ENCODE data around the gene ADAMTS14.
"Not testable (repeated sequence)": the region's sequence is repeated elsewhere in the genome, so short reads cannot be mapped to it uniquely, and the experiment has no call there.

Gene ADAMTS14

DNA sequence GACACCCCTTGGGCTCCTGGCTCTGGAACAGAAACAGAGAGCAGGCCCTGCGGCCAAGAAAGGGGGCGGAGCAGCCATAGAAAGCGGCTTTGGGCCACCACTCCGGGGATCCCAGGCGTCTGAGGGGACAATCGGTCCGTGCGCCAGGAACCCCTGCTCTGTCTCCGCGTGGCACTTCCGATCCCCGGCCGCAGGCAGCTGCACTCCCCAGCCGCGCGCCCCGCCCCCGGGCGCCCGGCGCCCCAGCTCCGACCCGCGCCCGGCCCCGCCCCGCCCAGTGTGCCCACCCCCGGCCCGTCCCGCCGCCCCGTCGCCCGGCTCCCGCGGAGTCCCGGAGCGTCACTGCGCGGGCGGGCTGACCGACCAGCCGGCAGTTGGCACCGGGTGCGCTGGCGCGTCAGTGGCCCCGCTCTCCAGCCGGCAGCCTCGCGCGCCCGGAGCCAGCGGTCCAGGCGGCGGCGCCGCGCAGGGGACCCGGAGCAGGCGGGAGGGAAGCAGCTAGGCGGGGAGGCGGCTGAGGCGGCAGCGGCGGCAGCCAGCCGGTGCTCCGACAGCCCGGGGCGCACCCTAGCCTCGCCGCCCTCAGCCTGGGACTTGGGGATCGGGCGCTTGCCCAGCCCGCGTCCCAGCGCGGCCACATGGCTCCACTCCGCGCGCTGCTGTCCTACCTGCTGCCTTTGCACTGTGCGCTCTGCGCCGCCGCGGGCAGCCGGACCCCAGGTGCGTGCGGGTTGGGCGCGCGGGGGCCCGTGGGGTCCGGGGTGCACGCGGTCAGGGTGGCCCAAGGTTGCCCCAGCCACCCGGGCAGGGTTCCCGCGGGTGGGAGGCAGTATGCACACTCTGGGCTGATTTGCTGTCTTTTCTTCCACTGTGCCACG is at the start of gene ADAMTS14:
Gene ADAMTS14 (plus strand): TSS at position 342 of the 878 bp plus-strand sequence. CDS start 297 bp downstream, at position 639.
- peak; percentile 84 for DNase-seq (ENCODE audit: low spot score)

DNA sequence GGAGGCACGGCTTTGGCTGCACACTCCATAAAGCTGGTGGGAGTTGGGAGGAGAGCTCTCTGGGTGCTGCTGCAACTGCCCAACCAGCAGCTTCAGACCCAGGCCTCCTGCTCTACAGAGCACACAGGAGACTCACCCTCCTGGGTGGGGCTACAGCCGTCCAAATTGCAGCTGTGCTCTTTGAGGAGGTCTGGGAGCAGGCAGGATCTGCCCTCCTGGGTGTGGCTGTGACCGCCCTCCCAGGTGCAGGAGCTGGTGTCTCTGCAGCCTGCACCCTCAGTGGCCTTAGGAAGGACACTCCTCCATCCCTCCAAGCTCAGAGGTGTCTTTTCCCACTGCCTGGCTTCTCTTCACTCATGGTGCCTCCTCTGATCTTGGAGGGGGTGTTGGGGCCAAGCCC is 49.8 kb upstream of the ADAMTS14 start:
- no peak for DNase-seq (ENCODE audit: low spot score)

GRCh38 chr10:70622981-70623844 is 49.1 kb upstream of the ADAMTS14 start:
- DNase-seq (ENCODE audit: low spot score): no peak

DNA sequence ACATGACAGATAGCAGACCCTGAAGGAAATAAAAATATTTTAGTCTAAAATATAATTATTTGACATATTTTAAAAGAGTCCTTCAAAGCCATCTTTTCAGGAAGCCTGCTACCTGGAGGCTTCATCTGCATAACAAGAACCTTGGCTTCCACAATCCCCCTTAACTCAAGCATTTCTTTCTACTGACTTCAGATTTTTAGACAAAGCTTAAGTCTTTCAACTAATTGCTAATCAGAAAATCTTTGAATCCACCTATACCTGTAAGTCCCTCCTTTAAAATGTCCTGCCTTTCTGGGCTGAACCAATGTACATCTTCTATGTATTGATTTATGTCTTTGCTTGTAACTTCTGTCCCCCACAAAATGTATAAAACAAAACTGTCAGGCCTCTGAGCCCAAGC is 46.2 kb upstream of the ADAMTS14 start:
- DNase-seq (ENCODE audit: low spot score): no peak

GRCh38 chr10:70629338-70629737 is 43.0 kb upstream of the ADAMTS14 start:
- no peak for DNase-seq (ENCODE audit: low spot score)

DNA sequence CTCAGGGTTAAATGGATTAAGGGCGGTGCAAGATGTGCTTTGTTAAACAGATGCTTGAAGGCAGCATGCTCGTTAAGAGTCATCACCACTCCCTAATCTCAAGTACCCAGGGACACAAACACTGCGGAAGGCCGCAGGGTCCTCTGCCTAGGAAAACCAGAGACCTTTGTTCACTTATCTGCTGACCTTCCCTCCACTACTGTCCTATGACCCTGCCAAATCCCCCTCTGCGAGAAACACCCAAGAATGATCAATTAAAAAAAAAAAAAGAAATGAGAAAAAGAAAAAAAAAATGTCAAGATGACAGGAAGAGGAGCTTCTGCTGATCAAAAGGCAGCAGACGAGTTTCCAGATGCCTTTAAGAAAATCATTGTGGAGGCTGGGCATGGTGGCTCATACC is 40.6 kb upstream of the ADAMTS14 start:
- DNase-seq (ENCODE audit: low spot score): not testable (repeated sequence)

DNA sequence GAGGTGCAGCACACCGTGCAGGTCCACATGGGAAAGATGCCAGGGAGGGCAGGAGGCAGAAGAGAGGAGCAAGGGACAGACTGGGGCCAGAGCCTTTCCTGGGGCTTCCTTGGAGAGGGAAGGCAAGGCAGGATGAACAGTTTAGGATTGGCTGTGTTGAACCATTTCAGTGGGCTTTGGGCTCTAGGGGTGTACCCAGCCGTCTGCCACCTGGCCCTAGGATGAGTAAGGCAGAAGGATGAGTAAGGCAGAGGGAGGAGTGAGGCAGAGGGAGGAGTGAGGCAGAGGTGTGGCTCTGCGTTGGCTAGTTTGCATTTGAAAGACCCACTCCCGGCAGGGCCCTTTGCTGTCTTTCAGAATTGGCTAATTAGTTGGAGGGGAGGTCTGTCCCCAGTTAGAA is 38.3 kb upstream of the ADAMTS14 start:
- DNase-seq (ENCODE audit: low spot score): no peak

GRCh38 chr10:70634515-70634914 is 37.8 kb upstream of the ADAMTS14 start:
- DNase-seq (ENCODE audit: low spot score): not testable (repeated sequence)

- DNase-seq (ENCODE audit: low spot score): not testable (repeated sequence)
These were observed 32.5 kb upstream of the ADAMTS14 start for GRCh38 chr10:70639640-70640383.

DNA sequence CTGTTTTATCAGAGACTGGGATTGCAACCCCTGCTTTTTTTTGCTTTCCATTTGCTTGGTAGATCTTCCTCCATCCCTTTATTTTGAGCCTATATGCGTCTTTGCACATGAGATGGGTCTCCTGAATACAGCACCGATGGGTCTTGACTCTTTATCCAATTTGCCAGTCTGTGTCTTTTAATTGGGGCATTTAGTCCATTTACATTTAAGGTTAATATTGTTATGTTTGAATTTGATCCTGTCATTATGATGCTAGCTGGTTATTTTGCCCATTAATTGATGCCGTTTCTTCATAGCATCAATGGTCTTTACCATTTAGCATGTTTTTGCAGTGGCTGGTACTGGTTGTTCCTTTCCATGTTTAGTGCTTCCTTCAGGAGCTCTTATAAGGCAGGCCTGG is 29.0 kb upstream of the ADAMTS14 start:
- not testable (repeated sequence) for DNase-seq (ENCODE audit: low spot score)

DNA sequence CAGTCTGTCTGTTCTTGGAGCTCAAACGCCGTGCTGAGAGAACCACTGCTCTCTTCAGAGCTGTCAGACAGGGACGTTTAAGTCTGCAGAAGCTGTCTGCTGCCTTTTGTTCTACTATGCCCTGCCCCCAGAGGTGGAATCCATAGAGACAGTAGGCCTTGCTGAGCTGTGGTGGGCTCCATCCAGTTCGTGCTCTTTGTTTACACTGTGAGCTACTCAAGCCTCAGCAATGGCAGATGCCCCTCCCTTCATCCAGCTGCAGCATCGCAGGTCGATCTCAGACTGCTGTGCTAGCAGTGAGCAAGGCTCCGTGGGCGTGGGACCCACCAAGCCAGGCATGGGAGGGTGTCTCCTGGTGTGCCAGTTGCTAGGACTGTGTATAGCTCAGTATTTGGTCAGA is 27.3 kb upstream of the ADAMTS14 start:
- DNase-seq (ENCODE audit: low spot score): not testable (repeated sequence)

GRCh38 chr10:70647086-70647485 is 25.2 kb upstream of the ADAMTS14 start:
- no peak for DNase-seq (ENCODE audit: low spot score)

DNA sequence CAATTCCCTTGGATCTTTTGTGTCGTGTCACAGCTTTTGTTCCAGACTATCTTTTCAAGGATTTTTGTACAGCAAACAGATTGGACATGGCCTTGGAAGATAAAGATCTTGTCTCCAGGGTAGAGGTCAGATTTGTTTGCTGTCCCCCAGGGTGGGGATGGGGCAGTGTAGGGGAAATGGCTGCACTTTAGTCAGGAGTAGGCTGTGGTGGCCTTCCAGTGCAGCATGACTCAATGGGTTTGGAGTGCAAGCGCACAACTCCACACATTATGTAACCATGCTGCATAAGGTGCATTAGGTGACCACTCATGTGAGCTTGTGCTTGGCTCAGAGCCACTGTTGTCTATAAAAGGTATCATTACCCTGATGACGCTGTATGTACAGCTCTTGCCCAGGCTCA is 23.9 kb upstream of the ADAMTS14 start:
- DNase-seq (ENCODE audit: low spot score): no peak

DNA sequence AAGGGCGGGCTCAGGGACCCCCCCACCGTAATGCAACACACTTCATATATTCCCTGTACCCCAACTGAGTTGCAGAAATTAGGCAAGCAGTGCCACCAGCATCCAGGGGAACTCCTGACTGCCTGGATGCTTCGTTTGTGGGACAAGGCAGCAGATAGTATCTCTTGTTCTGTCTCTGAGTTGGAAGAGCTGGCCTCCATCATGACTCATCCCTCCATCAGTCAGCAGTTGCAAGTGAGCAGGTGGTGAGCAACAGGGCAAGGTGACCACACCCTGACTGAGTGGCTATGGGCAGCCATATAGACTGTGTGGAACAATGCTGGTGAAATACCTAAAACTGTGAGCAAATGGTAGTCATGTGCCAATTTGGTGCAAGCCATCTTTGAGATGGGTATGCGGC is 22.8 kb upstream of the ADAMTS14 start:
- DNase-seq (ENCODE audit: low spot score): no peak

GRCh38 chr10:70650104-70650503 is 22.2 kb upstream of the ADAMTS14 start:
- no peak for DNase-seq (ENCODE audit: low spot score)

GRCh38 chr10:70650718-70651117 is 21.6 kb upstream of the ADAMTS14 start:
- no peak for DNase-seq (ENCODE audit: low spot score)

- no peak for DNase-seq (ENCODE audit: low spot score)
These were observed 20.6 kb upstream of the ADAMTS14 start for GRCh38 chr10:70651661-70652060.

DNA sequence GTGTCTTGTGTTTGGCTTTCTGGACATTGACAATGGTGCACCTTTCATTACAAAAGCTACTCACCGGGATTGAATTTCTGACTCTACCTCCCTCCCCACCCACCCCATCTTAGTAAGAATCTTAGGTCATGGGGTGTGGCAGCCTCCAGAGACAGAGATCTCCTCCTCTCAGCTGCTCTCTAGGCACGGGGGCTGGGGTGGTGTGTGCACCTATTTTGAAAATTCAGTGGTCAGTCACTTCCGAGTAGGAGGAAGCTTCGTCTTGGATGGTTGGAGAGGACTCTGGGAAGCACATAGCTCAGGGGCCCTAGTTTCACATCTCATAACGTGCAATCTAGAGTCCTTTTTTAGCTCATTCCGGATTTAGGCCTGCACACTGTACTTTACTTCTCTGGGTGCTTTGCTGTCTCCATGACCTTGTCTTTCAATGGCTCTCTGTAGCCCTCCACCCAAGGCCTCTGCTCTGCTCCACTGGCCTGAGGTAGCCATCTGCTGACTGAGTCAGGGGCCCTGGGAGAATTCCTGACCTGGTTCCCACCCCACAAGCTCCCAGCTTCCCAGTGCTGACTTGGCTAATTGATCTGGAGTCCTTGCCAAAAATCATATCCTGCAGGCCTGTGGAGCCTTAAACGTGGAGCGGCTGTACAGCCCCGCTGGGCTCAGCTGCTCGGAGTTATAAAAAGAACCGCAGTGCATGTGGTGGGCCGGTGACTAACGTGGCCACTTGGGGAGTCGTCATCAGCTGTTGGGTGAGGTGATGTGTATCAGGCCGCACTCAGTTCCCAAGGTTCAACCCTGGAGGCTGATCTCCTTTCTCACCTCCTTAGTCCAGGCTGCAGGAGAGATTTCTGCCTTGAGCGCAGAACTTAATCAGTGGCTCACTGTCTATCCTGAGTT is 19.3 kb upstream of the ADAMTS14 start:
- no peak for DNase-seq (ENCODE audit: low spot score)

GRCh38 chr10:70655316-70655715 is 17.0 kb upstream of the ADAMTS14 start:
- DNase-seq (ENCODE audit: low spot score): no peak

DNA sequence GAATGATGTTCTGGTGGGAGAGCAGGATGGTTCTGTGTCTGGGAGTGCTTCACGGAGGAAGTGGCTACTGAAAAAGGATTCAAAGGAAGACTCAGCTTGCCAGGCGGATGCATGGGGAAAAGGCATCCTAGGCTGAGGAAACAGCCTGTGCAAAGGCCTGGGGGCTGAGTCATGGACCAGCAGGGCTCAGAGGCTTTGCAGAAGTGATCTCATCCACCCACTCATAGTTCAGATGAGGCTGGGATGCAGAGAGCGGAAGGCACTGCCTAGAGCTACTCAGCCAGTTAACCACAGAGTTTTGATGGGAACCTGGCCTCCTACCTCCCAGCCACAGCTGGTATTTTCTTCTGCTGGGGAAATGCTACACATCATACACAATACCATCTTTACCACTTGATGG is 15.8 kb upstream of the ADAMTS14 start:
- DNase-seq (ENCODE audit: low spot score): no peak

GRCh38 chr10:70657041-70657440 is 15.3 kb upstream of the ADAMTS14 start:
- no peak for DNase-seq (ENCODE audit: low spot score)
